ENCODE results near the gene LRP1B. TPM values are rescaled to one million over a fixed set of nuclear protein-coding genes. Genes with fewer than 3 reads are reported as not detected.

The LRP1B gene
- total and polyA plus RNA-seq, 2 of the 8 experiments (the other 6 are each of a cell fraction or from before 2014, with no cell fraction given): 0.03 TPM; not detected in 1

GRCh38 chr2:142139384-142139783, 8.6 kb upstream of the LRP1B start (continued):
- no peak for TF ChIP-seq ASH2L (IDR thresholded peaks at IDR 0.05; ENCODE audit: low read length)
- no peak for TF ChIP-seq POLR2AphosphoS5 (IDR thresholded peaks at IDR 0.05; ENCODE audit: low read depth, low read length)

Measured in H1 (cell line).